SK-N-MC (cell line): ENCODE results near the gene TRIM2.

ENCODE experiments used
- EZH2 ChIP-seq: fragments of 200-600 bp; sonication (generic); IDR thresholded peaks from one replicate; pipeline ENCODE4 v1.6.1; 2017; ENCODE audit warnings: antibody characterized with exemption
- FOXP2 ChIP-seq: optimal IDR thresholded peaks from 2 replicates; pipeline ENCODE3; 2011; ENCODE audit warnings: mild to moderate bottlenecking, moderate library complexity; ENCODE audit not compliant: insufficient read depth; ENCODE audit errors: extremely low read length, control extremely low read depth
- POLR2AphosphoS5 ChIP-seq: IDR thresholded peaks from 2 replicates; pipeline ENCODE4 v1.6.1; 2012; ENCODE audit warnings: mild to moderate bottlenecking, low read depth, low read length, borderline replicate concordance

GRCh38 chr4:153349206-153349805 lies 145.1 kb downstream of the TRIM2 start:
- TF ChIP-seq POLR2AphosphoS5 (no peak), EZH2 (no peak), FOXP2 (no peak)
